Measurements from ENCODE around the gene ANKLE1.
"Not testable (repeated sequence)": the region's sequence is repeated elsewhere in the genome, so short reads cannot be mapped to it uniquely, and the experiment has no call there.

Gene ANKLE1

DNA sequence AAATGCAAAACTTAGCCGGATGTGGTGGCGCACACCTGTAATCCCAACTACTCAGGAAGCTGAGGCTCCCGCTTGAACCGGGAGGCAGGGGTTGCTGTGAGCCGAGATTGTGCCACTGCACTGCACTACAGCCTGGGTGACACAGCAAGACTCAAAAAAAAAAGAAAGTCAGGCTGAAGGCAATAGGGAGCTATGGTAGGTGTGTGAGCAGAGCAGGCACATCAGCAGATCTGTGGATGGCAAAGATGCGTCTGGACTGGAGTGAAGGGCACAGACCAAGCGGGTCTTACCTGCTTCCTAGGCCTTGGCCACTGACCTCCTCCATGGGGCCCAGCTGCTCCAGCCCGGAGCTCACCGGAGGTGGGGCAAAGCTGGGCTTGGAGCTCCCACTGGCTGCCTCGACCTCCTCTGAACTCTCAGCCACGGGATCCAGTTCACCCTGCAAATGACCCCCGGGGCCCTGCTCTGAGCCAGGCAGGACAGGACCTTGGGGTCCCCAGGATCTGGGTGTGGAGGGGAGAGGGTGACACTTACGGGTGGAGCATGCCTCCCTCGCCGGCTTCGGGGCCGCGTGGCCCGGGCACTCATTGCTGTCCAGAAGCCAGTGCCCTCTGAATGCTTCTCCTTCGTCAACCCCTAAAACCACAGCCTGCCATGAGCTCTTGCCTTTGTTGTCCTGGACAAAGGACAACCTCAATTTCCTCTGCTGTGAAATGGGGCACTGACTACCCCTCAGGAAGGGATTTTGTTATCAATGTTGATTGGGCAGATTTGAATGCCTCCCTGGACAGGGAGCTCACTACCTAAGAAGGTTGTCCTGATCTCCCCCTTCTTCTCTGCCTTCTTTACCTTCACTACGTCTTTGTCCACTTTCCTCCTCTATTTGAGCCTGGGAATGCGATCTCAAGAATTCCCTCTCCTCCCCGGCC lies 17.7 kb upstream of the ANKLE1 start:
- H3K4me3 ChIP-seq (ENCODE audit: insufficient read length, low read depth) = no peak overlapping the region
- no peaks in the 10 kb centered on the region for H3K4me1 ChIP-seq (ENCODE audit: insufficient read depth, insufficient read length)
- TF ChIP-seq YY1 (IDR thresholded peaks at IDR 0.05; ENCODE audit: insufficient read depth, insufficient read length) (no peak), SUZ12 (IDR thresholded peaks at IDR 0.05; ENCODE audit: extremely low read depth, insufficient read depth, insufficient read length) (no peak), ZNF274 (IDR thresholded peaks at IDR 0.05; ENCODE audit: low read depth, low read length) (no peak)
- no peak overlapping the region for H3K9ac ChIP-seq (ENCODE audit: insufficient read length, low read depth)
- H3K9me3 ChIP-seq (ENCODE audit: insufficient read depth, low read length) = peaks cover 19% of the 10 kb centered on the region; the same call in 1 of the 2 replicates
- H3K27me3 ChIP-seq (ENCODE audit: insufficient read depth, insufficient read length) = no peaks in the 10 kb centered on the region
- peaks cover 5% of the 10 kb centered on the region for H3K36me3 ChIP-seq (ENCODE audit: insufficient read depth, insufficient read length, low read length)
- DNase-seq (ENCODE audit: low read depth, low spot score) = no peak

GRCh38 chr19:17264641-17264979 lies 17.1 kb upstream of the ANKLE1 start, which contains the start of gene USHBP1:
TSS of gene USHBP1 (minus strand) at chr19:17264745. CDS start at chr19:17264299, 446 bp downstream.
- Histone ChIP-seq H3K27me3 (ENCODE audit: insufficient read depth, insufficient read length) (no peaks in the 10 kb centered on the region), H3K9ac (ENCODE audit: insufficient read length, low read depth) (no peak within 1 kb of the TSS), H3K4me3 (ENCODE audit: insufficient read length, low read depth) (no peak within 1 kb of the TSS), H3K36me3 (ENCODE audit: insufficient read depth, insufficient read length, low read length) (peaks cover 10% of the 10 kb centered on the region), H3K9me3 (ENCODE audit: insufficient read depth, low read length) (peaks cover 12% of the 10 kb centered on the region; the same call in 1 of the 2 replicates), H3K4me1 (ENCODE audit: insufficient read depth, insufficient read length) (no peaks in the 10 kb centered on the region)
- TF ChIP-seq ZNF274 (IDR thresholded peaks at IDR 0.05; ENCODE audit: low read depth, low read length) (no peak), SUZ12 (IDR thresholded peaks at IDR 0.05; ENCODE audit: extremely low read depth, insufficient read depth, insufficient read length) (no peak), YY1 (IDR thresholded peaks at IDR 0.05; ENCODE audit: insufficient read depth, insufficient read length) (no peak)
- DNase-seq (ENCODE audit: low read depth, low spot score) = no peak

DNA sequence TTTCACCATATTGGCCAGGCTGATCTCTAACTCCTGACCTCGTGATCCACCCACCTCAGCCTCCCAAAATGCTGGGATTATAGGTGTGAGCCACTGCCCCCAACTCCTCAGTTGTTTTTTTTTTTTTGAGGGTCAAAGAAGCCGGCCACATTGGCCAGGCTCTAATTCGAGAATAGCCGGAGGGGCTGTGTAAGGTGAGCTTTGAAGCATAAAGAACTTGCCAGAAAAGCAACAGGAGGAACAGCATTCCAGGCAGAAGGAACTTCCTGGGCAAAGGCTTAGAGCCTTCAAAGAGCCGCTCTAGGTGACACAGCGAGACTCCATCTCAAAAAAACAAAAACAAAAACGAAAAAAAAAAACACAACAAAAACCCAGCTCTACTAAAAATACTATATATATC lies 15.7 kb upstream of the ANKLE1 start:
- H3K36me3 ChIP-seq (ENCODE audit: insufficient read depth, insufficient read length, low read length) = peaks cover 19% of the 10 kb centered on the region
- no peak overlapping the region for H3K9ac ChIP-seq (ENCODE audit: insufficient read length, low read depth)
- DNase-seq (ENCODE audit: low read depth, low spot score) = no peak
- H3K4me3 ChIP-seq (ENCODE audit: insufficient read length, low read depth) = no peak overlapping the region
- H3K4me1 ChIP-seq (ENCODE audit: insufficient read depth, insufficient read length) = no peaks in the 10 kb centered on the region
- H3K27me3 ChIP-seq (ENCODE audit: insufficient read depth, insufficient read length) = no peaks in the 10 kb centered on the region
- no peak for TF ChIP-seq YY1 (IDR thresholded peaks at IDR 0.05; ENCODE audit: insufficient read depth, insufficient read length)
- no peak for TF ChIP-seq ZNF274 (IDR thresholded peaks at IDR 0.05; ENCODE audit: low read depth, low read length)
- no peak for TF ChIP-seq SUZ12 (IDR thresholded peaks at IDR 0.05; ENCODE audit: extremely low read depth, insufficient read depth, insufficient read length)
- no peaks in the 10 kb centered on the region for H3K9me3 ChIP-seq (ENCODE audit: insufficient read depth, low read length)

DNA sequence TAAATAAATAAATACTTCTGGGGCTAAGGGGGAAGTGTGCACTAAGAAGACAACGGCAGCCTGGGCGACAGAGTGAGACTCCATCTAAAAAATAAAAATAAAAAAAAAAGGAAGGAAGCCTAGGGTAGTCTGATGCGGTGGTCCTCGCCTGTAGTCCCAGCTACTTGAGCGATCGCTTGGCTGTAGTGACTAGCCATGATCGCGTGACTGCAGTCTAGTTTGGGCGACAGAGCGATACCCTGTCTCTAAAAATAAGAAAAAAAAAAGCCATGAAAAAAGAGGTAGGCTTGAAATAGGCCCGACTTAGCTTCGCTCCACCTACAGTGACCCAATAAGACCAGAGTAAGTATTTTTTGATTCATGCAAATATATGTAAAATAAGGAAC lies 15.1 kb upstream of the ANKLE1 start:
- Histone ChIP-seq H3K27me3 (ENCODE audit: insufficient read depth, insufficient read length) (no peaks in the 10 kb centered on the region), H3K4me1 (ENCODE audit: insufficient read depth, insufficient read length) (no peaks in the 10 kb centered on the region), H3K9ac (ENCODE audit: insufficient read length, low read depth) (no peak overlapping the region), H3K9me3 (ENCODE audit: insufficient read depth, low read length) (no peaks in the 10 kb centered on the region), H3K36me3 (ENCODE audit: insufficient read depth, insufficient read length, low read length) (peaks cover 24% of the 10 kb centered on the region), H3K4me3 (ENCODE audit: insufficient read length, low read depth) (no peak overlapping the region)
- TF ChIP-seq YY1 (IDR thresholded peaks at IDR 0.05; ENCODE audit: insufficient read depth, insufficient read length) = no peak
- TF ChIP-seq ZNF274 (IDR thresholded peaks at IDR 0.05; ENCODE audit: low read depth, low read length) = no peak
- no peak for TF ChIP-seq SUZ12 (IDR thresholded peaks at IDR 0.05; ENCODE audit: extremely low read depth, insufficient read depth, insufficient read length)
- no peak for DNase-seq (ENCODE audit: low read depth, low spot score)

DNA sequence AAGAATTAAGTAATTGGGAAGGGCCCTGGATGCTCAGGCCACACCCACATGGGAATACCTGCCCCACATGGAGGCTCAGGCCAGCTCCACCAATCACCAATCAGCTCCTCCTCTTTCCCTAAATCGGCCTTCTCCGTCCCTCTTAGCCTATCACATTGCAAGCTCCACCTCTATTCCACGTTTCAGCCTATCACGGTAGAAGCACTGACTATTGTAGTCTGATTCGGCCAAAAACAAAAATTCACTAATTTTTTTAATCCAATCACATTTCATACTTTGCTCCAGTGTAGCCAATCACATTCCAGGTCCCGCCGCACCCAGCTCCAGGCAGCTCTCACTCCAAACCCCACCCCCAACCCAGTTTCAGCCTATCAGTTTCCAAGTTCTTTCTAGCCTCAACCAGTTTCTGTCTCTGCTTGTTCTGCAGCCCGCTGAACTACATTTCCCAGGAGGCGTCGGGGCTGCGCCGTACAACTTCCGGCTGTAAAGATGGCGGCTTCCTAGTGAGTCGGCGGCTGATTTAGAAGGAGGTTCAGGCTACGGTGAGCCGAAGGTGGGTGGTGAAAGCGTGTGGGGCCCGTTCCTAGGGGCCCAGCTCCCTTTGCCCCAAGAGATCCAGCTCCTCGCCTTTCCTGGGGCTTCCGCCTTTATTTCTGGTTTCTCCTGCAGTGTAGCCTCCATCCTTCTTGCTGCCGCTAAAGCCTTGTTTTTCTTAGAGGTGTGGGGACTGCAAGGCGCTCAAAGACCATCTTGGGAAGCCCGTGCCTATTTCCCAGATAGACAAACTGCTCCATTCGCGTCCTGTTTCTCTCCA lies 14.5 kb upstream of the ANKLE1 start, which contains the start of gene BABAM1:
TSS of gene BABAM1 (plus strand) at position 469 of the 814 bp plus-strand sequence. CDS start 1,364 bp downstream, outside the sequence.
- peak; percentile 97 for DNase-seq (ENCODE audit: low read depth, low spot score)
- Histone ChIP-seq H3K4me3 (ENCODE audit: insufficient read length, low read depth) (peak within 1 kb of the TSS; percentile 85), H3K9ac (ENCODE audit: insufficient read length, low read depth) (peak within 1 kb of the TSS; percentile 94), H3K27me3 (ENCODE audit: insufficient read depth, insufficient read length) (no peaks in the 10 kb centered on the region), H3K9me3 (ENCODE audit: insufficient read depth, low read length) (no peaks in the 10 kb centered on the region), H3K36me3 (ENCODE audit: insufficient read depth, insufficient read length, low read length) (peaks cover 30% of the 10 kb centered on the region), H3K4me1 (ENCODE audit: insufficient read depth, insufficient read length) (no peaks in the 10 kb centered on the region)
- TF ChIP-seq SUZ12 (IDR thresholded peaks at IDR 0.05; ENCODE audit: extremely low read depth, insufficient read depth, insufficient read length) = no peak
- peak; percentile 90 for TF ChIP-seq YY1 (IDR thresholded peaks at IDR 0.05; ENCODE audit: insufficient read depth, insufficient read length)

DNA sequence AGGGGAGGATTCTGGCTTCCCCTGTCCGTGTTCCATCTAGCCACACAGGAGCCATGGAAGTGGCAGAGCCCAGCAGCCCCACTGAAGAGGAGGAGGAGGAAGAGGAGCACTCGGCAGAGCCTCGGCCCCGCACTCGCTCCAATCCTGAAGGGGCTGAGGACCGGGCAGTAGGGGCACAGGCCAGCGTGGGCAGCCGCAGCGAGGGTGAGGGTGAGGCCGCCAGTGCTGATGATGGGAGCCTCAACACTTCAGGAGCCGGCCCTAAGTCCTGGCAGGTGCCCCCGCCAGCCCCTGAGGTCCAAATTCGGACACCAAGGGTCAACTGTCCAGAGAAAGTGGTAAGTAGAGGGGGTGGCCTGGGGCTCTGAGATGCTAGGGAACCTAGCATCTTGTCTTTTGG lies 12.9 kb upstream of the ANKLE1 start:
- Histone ChIP-seq H3K9ac (ENCODE audit: insufficient read length, low read depth) (no peak overlapping the region), H3K4me1 (ENCODE audit: insufficient read depth, insufficient read length) (no peaks in the 10 kb centered on the region), H3K27me3 (ENCODE audit: insufficient read depth, insufficient read length) (no peaks in the 10 kb centered on the region), H3K4me3 (ENCODE audit: insufficient read length, low read depth) (no peak overlapping the region), H3K9me3 (ENCODE audit: insufficient read depth, low read length) (no peaks in the 10 kb centered on the region), H3K36me3 (ENCODE audit: insufficient read depth, insufficient read length, low read length) (peaks cover 38% of the 10 kb centered on the region)
- TF ChIP-seq ZNF274 (IDR thresholded peaks at IDR 0.05; ENCODE audit: low read depth, low read length) (no peak), SUZ12 (IDR thresholded peaks at IDR 0.05; ENCODE audit: extremely low read depth, insufficient read depth, insufficient read length) (no peak), YY1 (IDR thresholded peaks at IDR 0.05; ENCODE audit: insufficient read depth, insufficient read length) (no peak)
- DNase-seq (ENCODE audit: low read depth, low spot score) = no peak

DNA sequence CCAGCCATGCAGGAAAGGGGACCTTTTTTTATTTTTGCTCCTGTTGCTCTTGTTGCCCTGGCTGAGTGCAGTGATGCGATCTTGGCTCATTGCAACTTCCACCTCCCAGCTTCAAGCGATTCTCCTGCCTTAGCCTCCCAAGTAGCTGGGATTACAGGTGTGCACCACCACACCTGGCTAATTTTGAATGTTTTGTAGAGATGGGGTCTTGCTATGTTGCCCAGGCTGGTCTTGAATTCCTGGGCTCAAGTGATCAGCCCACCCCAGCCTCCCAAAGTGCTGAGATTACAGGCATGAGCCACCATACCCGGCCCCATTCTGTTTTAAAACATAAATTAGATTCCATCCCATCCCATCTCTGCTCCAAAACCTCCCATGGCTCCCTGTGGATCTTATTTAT lies 6.8 kb upstream of the ANKLE1 start:
- H3K27me3 ChIP-seq (ENCODE audit: insufficient read depth, insufficient read length); H3K9ac ChIP-seq (ENCODE audit: insufficient read length, low read depth); H3K4me1 ChIP-seq (ENCODE audit: insufficient read depth, insufficient read length); H3K9me3 ChIP-seq (ENCODE audit: insufficient read depth, low read length); H3K4me3 ChIP-seq (ENCODE audit: insufficient read length, low read depth); DNase-seq (ENCODE audit: low read depth, low spot score): not testable (repeated sequence)
- H3K36me3 ChIP-seq (ENCODE audit: insufficient read depth, insufficient read length, low read length) = peaks cover 80% of the 10 kb centered on the region

Measured in NT2/D1 (cell line).